Mesothelial cell of epicardium (in vitro differentiated cells): Measurements from ENCODE around the gene SAYSD1. TPM values are rescaled to one million over a fixed set of nuclear protein-coding genes. Genes with fewer than 3 reads are reported as not detected.

Experiments used
- DNase-seq, 2 experiments: peaks; one replicate each; pipeline ENCODE4 v3.0.0; 2021; ENCODE audit warnings: low spot score in 2 of 2; ENCODE audit not compliant: unreplicated experiment in 2 of 2
- H3K27ac Mint-ChIP-seq: 2 replicates; pipeline ENCODE4 v1.8.0; 2021; ENCODE audit warnings: mixed read lengths
- H3K27me3 Mint-ChIP-seq: 2 replicates; pipeline ENCODE4 v1.8.0; 2021; ENCODE audit warnings: low read depth, mixed read lengths
- H3K36me3 Mint-ChIP-seq: 2 replicates; pipeline ENCODE4 v1.8.0; 2021; ENCODE audit warnings: mixed read lengths
- H3K4me1 Mint-ChIP-seq: 2 replicates; pipeline ENCODE4 v1.8.0; 2021; ENCODE audit warnings: mixed read lengths
- H3K4me3 Mint-ChIP-seq: 2 replicates; pipeline ENCODE4 v1.8.0; 2021; ENCODE audit warnings: mild to moderate bottlenecking, moderate library complexity, mixed read lengths
- H3K9me3 Mint-ChIP-seq: 2 replicates; pipeline ENCODE4 v1.8.0; 2021; ENCODE audit warnings: mixed read lengths
- total RNA-seq: library from RNA; stranded (reverse); gene quantifications from 3 replicates; pipeline ENCODE4 v1.2.1, GENCODE V29; 2021
- TF ChIP-seq, protein P1 (sequence below): fragments of 200-600 bp; sonication (generic); IDR thresholded peaks from one replicate; pipeline ENCODE4 v1.5.0; 2021; ENCODE audit warnings: antibody characterized with exemption; ENCODE audit not compliant: unreplicated experiment

The SAYSD1 gene
- total RNA-seq, 1 donor from 2014 or later, result 14.2 TPM

DNA sequence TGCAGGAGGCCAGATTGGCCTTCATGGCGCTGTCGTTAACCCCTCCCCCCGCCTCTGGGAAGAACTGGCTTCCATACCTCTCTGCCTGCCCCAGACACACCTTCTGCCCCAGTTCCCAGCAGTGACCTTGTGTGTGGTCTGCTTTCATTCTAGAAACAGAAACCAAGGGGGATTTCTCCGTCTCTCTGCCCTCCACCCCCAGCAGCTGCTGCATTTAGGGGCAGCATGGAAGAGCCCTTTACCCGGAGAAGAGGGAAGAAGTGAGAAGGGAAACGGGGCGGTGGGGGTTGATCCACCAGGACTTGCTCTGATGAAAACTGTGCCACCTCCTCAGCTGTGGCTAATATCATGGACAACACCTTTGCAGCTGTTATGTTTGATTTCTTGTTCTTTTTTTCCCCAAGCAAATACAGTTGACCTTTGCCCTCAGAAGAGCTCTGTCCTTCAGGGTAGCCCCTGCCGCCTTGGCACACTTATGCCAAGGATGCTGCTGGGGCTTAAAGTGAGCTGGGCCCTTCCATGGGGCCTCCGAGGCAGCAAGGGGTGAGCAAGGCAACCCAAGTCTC, 60.3 kb downstream of the SAYSD1 start:
- no peak overlapping the region for H3K4me3 Mint-ChIP-seq
- no peaks in the 10 kb centered on the region for H3K9me3 Mint-ChIP-seq
- TF ChIP-seq, protein P1, sequence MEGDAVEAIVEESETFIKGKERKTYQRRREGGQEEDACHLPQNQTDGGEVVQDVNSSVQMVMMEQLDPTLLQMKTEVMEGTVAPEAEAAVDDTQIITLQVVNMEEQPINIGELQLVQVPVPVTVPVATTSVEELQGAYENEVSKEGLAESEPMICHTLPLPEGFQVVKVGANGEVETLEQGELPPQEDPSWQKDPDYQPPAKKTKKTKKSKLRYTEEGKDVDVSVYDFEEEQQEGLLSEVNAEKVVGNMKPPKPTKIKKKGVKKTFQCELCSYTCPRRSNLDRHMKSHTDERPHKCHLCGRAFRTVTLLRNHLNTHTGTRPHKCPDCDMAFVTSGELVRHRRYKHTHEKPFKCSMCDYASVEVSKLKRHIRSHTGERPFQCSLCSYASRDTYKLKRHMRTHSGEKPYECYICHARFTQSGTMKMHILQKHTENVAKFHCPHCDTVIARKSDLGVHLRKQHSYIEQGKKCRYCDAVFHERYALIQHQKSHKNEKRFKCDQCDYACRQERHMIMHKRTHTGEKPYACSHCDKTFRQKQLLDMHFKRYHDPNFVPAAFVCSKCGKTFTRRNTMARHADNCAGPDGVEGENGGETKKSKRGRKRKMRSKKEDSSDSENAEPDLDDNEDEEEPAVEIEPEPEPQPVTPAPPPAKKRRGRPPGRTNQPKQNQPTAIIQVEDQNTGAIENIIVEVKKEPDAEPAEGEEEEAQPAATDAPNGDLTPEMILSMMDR, result no peak
- no peaks in the 10 kb centered on the region for H3K36me3 Mint-ChIP-seq
- H3K27me3 Mint-ChIP-seq, result peaks cover 71% of the 10 kb centered on the region
- no peak for DNase-seq
- H3K27ac Mint-ChIP-seq, result no peak overlapping the region
- H3K4me1 Mint-ChIP-seq, result no peaks in the 10 kb centered on the region

Other genes starting within 250 kb of the SAYSD1 start
- not detected in 3 replicates for gene GLP1R, start 66.4 kb downstream of the SAYSD1 start, total RNA-seq
- 2.5 to 2.9 TPM (median 2.7 TPM) in 3 replicates for gene KCNK5, start 114.3 kb upstream of the SAYSD1 start, total RNA-seq
- not detected in 3 replicates for gene KCNK17, start 199.2 kb upstream of the SAYSD1 start, total RNA-seq
- not detected in 3 replicates for gene KCNK16, start 207.5 kb upstream of the SAYSD1 start, total RNA-seq